Measurements from ENCODE around the gene ARVCF. TPM values are rescaled to one million over a fixed set of nuclear protein-coding genes. Genes with fewer than 3 reads are reported as not detected.

The ARVCF gene
- total and polyA plus RNA-seq, 2 of the 8 experiments (the other 6 are each of a cell fraction or from before 2014, with no cell fraction given), result 31.0 to 43.2 TPM

DNA sequence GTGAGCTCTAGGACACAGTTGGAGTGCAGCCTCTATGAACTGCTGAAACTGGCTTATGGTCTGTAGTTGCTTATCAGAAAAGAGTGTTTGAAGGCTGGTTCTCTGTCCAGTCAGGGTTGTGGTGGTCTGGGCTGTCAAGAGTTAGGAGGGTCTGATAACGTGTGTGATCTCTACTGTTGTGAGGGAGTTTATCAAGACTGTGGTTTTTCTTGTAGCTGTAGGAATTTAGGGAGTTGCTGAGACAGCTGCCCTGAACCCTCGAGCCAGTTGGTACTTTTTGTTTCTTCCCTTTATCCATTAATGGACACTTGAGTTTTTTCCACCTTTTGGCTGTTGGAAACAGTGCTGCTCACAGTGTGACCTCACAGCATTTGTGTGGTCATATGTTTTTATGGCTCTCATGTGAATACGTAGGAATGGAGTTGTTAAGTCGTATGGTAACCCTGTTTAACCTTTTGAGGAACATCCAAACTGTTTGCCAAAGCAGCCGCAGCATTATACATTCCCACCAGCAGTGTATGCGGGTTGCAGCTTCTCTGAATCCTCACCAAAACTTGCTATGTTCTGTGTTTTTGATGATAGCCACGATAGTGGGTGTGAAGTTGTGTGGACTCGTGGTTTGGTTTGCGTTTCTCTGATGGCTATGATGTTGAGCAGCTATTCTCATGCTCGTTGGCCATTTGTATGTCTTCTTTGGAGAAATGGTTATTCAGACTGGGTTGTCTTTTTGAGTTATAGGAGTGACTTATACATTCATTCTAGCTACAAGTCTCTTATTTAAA lies 42.6 kb upstream of the ARVCF start:
- Histone ChIP-seq H2BK12ac (ENCODE audit: low read depth, low read length) (no peak overlapping the region), H4K91ac (replicated peaks; ENCODE audit: insufficient read length, low read length) (no peak overlapping the region), H3K9ac (replicated peaks in 1 of 4; ENCODE audit: extremely low read depth in 1 of 4, low read depth in 3 of 4, low read length in 3 of 4) (no peak overlapping the region; a peak in 1 of 7 replicates), H3K56ac (replicated peaks; ENCODE audit: insufficient read length, low read depth, low read length) (no peak overlapping the region), H3K23me2 (ENCODE audit: low read depth, low read length) (0 out of 2 replicates have a peak, but pooled peaks cover 2% of the 10 kb centered on the region), H2AK5ac (ENCODE audit: low read depth, low read length) (no peak overlapping the region), H2BK5ac (ENCODE audit: low read depth, low read length) (no peak overlapping the region), H3K4me3 (ENCODE audit: extremely low read depth in 1 of 4, insufficient read depth in 2 of 4, low read depth in 3 of 4, low read length in 4 of 4) (no peak overlapping the region), H3K4me2 (ENCODE audit: insufficient read depth in 1 of 2, low read depth in 2 of 2, low read length in 2 of 2) (no peak overlapping the region), H4K20me1 (replicated peaks in 1 of 2; ENCODE audit: control insufficient read depth in 1 of 2, insufficient read depth in 2 of 2, low read length in 2 of 2) (peaks cover 0 to 3% of the 10 kb centered on the region in 2 experiments), H3K4me1 (replicated peaks in 1 of 4; ENCODE audit: control insufficient read depth in 3 of 4, insufficient read depth in 4 of 4, low read length in 3 of 4) (no peaks in the 10 kb centered on the region), H3K27ac (ENCODE audit: low read depth, low read length) (no peak overlapping the region), H2BK20ac (ENCODE audit: low read length) (no peak overlapping the region), H3K23ac (ENCODE audit: insufficient read length) (no peak overlapping the region), H3K79me1 (ENCODE audit: low read depth, low read length) (no peaks in the 10 kb centered on the region), H2AFZ (ENCODE audit: low read length) (no peak overlapping the region), H3K36me3 (ENCODE audit: control insufficient read depth in 2 of 4, insufficient read depth in 4 of 4, low read length in 3 of 4) (no peaks in the 10 kb centered on the region), H3K14ac (ENCODE audit: insufficient read length) (no peak overlapping the region), H2BK120ac (replicated peaks; ENCODE audit: low read depth, low read length) (no peak overlapping the region), H3K27me3 (replicated peaks in 1 of 4; ENCODE audit: control insufficient read depth in 3 of 4, extremely low read depth in 1 of 4, insufficient read depth in 3 of 4, low read length in 3 of 4) (no peaks in the 10 kb centered on the region), H2BK15ac (ENCODE audit: low read length) (no peak overlapping the region), H4K5ac (ENCODE audit: insufficient read length, low read depth, low read length) (no peak overlapping the region), H3K79me2 (ENCODE audit: control insufficient read depth in 1 of 2, insufficient read depth in 2 of 2, low read length in 2 of 2) (no peaks in the 10 kb centered on the region), H3K18ac (ENCODE audit: extremely low read depth, low read length) (no peak overlapping the region), H3K4ac (replicated peaks; ENCODE audit: insufficient read length, low read depth, low read length) (no peak overlapping the region), H3K9me3 (ENCODE audit: insufficient read depth in 2 of 2, low read depth in 1 of 2, low read length in 1 of 2) (no peaks in the 10 kb centered on the region), H4K8ac (ENCODE audit: extremely low read depth, insufficient read depth, low read length) (no peak overlapping the region)
- ChIA-PET POLR2A (ENCODE audit: partially characterized antibody) (interaction anchor here (0.6 kb wide), 1 partner anchor 621 kb away, joined by 3 read pairs; no protein-coding TSS in a partner anchor), CTCF (ENCODE audit: partially characterized antibody) (interaction anchor here (0.6 to 2.0 kb wide), 15 partner anchors 9 to 106 kb away, joined by 3 to 5 read pairs (median 4); no protein-coding TSS in a partner anchor)
- FAIRE-seq, result no peak
- no peak for DNase-seq (ENCODE audit: low read depth in 1 of 2, low spot score in 2 of 2)
- 86% methylated on average over 10 of the region's 10 CpGs; no CpG with 5 or more reads in 1 of the 2 experiments for WGBS, 2 experiments (ENCODE audit: extremely low coverage in 1 of 2, insufficient coverage in 1 of 2, insufficient read length in 1 of 2, insufficient replicate concordance in 2 of 2, low coverage in 1 of 2, low lambda C conversion rate in 2 of 2, missing lambda C conversion rate in 1 of 2)
- TF ChIP-seq, protein P1, sequence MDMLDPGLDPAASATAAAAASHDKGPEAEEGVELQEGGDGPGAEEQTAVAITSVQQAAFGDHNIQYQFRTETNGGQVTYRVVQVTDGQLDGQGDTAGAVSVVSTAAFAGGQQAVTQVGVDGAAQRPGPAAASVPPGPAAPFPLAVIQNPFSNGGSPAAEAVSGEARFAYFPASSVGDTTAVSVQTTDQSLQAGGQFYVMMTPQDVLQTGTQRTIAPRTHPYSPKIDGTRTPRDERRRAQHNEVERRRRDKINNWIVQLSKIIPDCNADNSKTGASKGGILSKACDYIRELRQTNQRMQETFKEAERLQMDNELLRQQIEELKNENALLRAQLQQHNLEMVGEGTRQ (IDR thresholded peaks at IDR 0.05; ENCODE audit: low read length), result no peak
- TF ChIP-seq FOSL1 (IDR thresholded peaks at IDR 0.05; ENCODE audit: insufficient read depth, low read depth, low read length) (no peak), KDM1A (IDR thresholded peaks at IDR 0.05; ENCODE audit: borderline replicate concordance, low read length) (no peak), RXRA (IDR thresholded peaks at IDR 0.05; ENCODE audit: insufficient read depth, low read depth, low read length) (no peak), KDM4A (IDR thresholded peaks at IDR 0.05; ENCODE audit: low read depth, low read length, severe bottlenecking) (no peak), CREB1 (IDR thresholded peaks at IDR 0.05) (no peak)
- TF ChIP-seq, protein P2, sequence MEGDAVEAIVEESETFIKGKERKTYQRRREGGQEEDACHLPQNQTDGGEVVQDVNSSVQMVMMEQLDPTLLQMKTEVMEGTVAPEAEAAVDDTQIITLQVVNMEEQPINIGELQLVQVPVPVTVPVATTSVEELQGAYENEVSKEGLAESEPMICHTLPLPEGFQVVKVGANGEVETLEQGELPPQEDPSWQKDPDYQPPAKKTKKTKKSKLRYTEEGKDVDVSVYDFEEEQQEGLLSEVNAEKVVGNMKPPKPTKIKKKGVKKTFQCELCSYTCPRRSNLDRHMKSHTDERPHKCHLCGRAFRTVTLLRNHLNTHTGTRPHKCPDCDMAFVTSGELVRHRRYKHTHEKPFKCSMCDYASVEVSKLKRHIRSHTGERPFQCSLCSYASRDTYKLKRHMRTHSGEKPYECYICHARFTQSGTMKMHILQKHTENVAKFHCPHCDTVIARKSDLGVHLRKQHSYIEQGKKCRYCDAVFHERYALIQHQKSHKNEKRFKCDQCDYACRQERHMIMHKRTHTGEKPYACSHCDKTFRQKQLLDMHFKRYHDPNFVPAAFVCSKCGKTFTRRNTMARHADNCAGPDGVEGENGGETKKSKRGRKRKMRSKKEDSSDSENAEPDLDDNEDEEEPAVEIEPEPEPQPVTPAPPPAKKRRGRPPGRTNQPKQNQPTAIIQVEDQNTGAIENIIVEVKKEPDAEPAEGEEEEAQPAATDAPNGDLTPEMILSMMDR (IDR thresholded peaks at IDR 0.05; ENCODE audit: control extremely low read depth in 1 of 3, insufficient read depth in 1 of 3, low read depth in 1 of 3, low read length in 3 of 3), result no peak
